Suppressor macrophage treated with lipopolysaccharide for 4 hours (primary cell): ENCODE data around the gene TSPAN4.

Source experiments
- DNase-seq: peaks from one replicate; pipeline ENCODE4 v3.0.0-alpha.2; 2020

The TSPAN4 gene

GRCh38 chr11:853682-854448 is 11.2 kb downstream of the TSPAN4 start:
- no peak for DNase-seq

- DNase-seq: no peak
Observed at GRCh38 chr11:854601-855329, 12.1 kb downstream of the TSPAN4 start.

GRCh38 chr11:855330-855674 is 12.7 kb downstream of the TSPAN4 start:
- no peak for DNase-seq

- no peak for DNase-seq
Observed at GRCh38 chr11:855796-856195, 13.1 kb downstream of the TSPAN4 start.

- no peak for DNase-seq
Observed at GRCh38 chr11:856397-856796, 13.7 kb downstream of the TSPAN4 start.

- no peak for DNase-seq
Observed at GRCh38 chr11:858053-858761, 15.6 kb downstream of the TSPAN4 start.

GRCh38 chr11:858762-859339 is 16.2 kb downstream of the TSPAN4 start:
- DNase-seq: no peak

- no peak for DNase-seq
Observed at GRCh38 chr11:859394-860131, 16.9 kb downstream of the TSPAN4 start.

- DNase-seq: no peak
Observed at GRCh38 chr11:860234-861104, 17.8 kb downstream of the TSPAN4 start.

- no peak for DNase-seq
Observed at GRCh38 chr11:861105-861479, 18.4 kb downstream of the TSPAN4 start.

GRCh38 chr11:862081-862661 is 19.5 kb downstream of the TSPAN4 start:
- DNase-seq: no peak

- no peak for DNase-seq
Observed at GRCh38 chr11:862696-863022, 20.0 kb downstream of the TSPAN4 start.

- no peak for DNase-seq
Observed at GRCh38 chr11:863023-863909, 20.6 kb downstream of the TSPAN4 start.

- no peak for DNase-seq
Observed at GRCh38 chr11:863910-864827, 21.5 kb downstream of the TSPAN4 start.

- DNase-seq: no peak
Observed at GRCh38 chr11:864898-865297, 22.2 kb downstream of the TSPAN4 start.

- no peak for DNase-seq
Observed at GRCh38 chr11:865462-866430, 23.1 kb downstream of the TSPAN4 start.

- DNase-seq: no peak
Observed at GRCh38 chr11:866481-866880, 23.8 kb downstream of the TSPAN4 start.

GRCh38 chr11:867856-868358 is 25.3 kb downstream of the TSPAN4 start:
- DNase-seq: no peak
